Astrocyte (in vitro differentiated cells and primary cell): ENCODE data around the gene LMO1. TPM values are rescaled to one million over a fixed set of nuclear protein-coding genes. Genes with fewer than 3 reads are reported as not detected.

ENCODE experiments used
- DNase-seq: peaks from one replicate; pipeline ENCODE4 v3.0.0-alpha.2; 2010; ENCODE audit warnings: low read depth
- FAIRE-seq: peaks from 2 replicates; lab custom pipeline; 2011; peaks lifted over from hg19 to GRCh38; lab: Jason Lieb, UNC
- H2AFZ ChIP-seq: 2 replicates; pipeline ENCODE4 v1.6.0; 2012; ENCODE audit warnings: low read depth, low read length, inconsistent platforms
- H3K27ac ChIP-seq: 2 replicates; pipeline ENCODE4 v1.5.1; 2011; ENCODE audit warnings: low read depth, low read length, inconsistent platforms
- H3K27me3 ChIP-seq: 2 replicates; pipeline ENCODE4 v1.6.0; 2011; ENCODE audit warnings: low read length, inconsistent platforms; ENCODE audit not compliant: insufficient read depth
- H3K36me3 ChIP-seq: 2 replicates; pipeline ENCODE4 v1.5.1; 2011; ENCODE audit warnings: low read length, inconsistent platforms; ENCODE audit not compliant: insufficient read depth
- H3K4me1 ChIP-seq: 2 replicates; pipeline ENCODE4 v1.5.1; 2011; ENCODE audit warnings: low read length, inconsistent platforms; ENCODE audit not compliant: insufficient read depth
- H3K4me2 ChIP-seq: 2 replicates; pipeline ENCODE4 v1.6.0; 2012; ENCODE audit warnings: low read length, inconsistent platforms
- H3K4me3 ChIP-seq: 2 replicates; pipeline ENCODE4 v1.5.1; 2011; ENCODE audit warnings: low read depth, mild to moderate bottlenecking, low read length, inconsistent platforms; ENCODE audit not compliant: insufficient read depth
- H3K79me2 ChIP-seq: 2 replicates; pipeline ENCODE4 v1.6.0; 2012; ENCODE audit warnings: mild to moderate bottlenecking, low read length, inconsistent platforms; ENCODE audit not compliant: insufficient read depth
- H3K9ac ChIP-seq: 2 replicates; pipeline ENCODE4 v1.6.0; 2012; ENCODE audit warnings: mild to moderate bottlenecking, low read length, inconsistent platforms
- H3K9me3 ChIP-seq: 2 replicates; pipeline ENCODE4 v1.5.1; 2012; ENCODE audit warnings: low read depth, mild to moderate bottlenecking, low read length, inconsistent platforms; ENCODE audit not compliant: insufficient read depth
- H4K20me1 ChIP-seq: 2 replicates; pipeline ENCODE4 v1.6.0; 2012; ENCODE audit warnings: low read length, inconsistent platforms; ENCODE audit not compliant: insufficient read depth
- H3K27ac Mint-ChIP-seq: one replicate; pipeline ENCODE4 v1.8.0; 2021; ENCODE audit warnings: mild to moderate bottlenecking, mixed read lengths; ENCODE audit not compliant: unreplicated experiment
- H3K27me3 Mint-ChIP-seq: one replicate; pipeline ENCODE4 v1.8.0; 2021; ENCODE audit warnings: low read depth, mixed read lengths; ENCODE audit not compliant: unreplicated experiment
- H3K36me3 Mint-ChIP-seq: one replicate; pipeline ENCODE4 v1.8.0; 2021; ENCODE audit warnings: low read depth, mixed read lengths; ENCODE audit not compliant: unreplicated experiment
- H3K4me1 Mint-ChIP-seq: one replicate; pipeline ENCODE4 v1.8.0; 2021; ENCODE audit warnings: low read depth, mixed read lengths; ENCODE audit not compliant: unreplicated experiment
- H3K4me3 Mint-ChIP-seq: one replicate; pipeline ENCODE4 v1.8.0; 2021; ENCODE audit warnings: mild to moderate bottlenecking, moderate library complexity, mixed read lengths; ENCODE audit not compliant: unreplicated experiment
- H3K9me3 Mint-ChIP-seq: one replicate; pipeline ENCODE4 v1.8.0; 2021; ENCODE audit warnings: mild to moderate bottlenecking, mixed read lengths; ENCODE audit not compliant: unreplicated experiment
- EZH2 ChIP-seq: IDR thresholded peaks from 2 replicates; pipeline ENCODE4 v1.6.1; 2012; ENCODE audit warnings: mild to moderate bottlenecking, low read length, inconsistent platforms; ENCODE audit not compliant: insufficient read depth
- total RNA-seq: library from RNA; stranded (reverse); gene quantifications from 2 replicates; pipeline ENCODE4 v1.2.1, GENCODE V29; 2021
- TF ChIP-seq, protein P1 (sequence below): IDR thresholded peaks from 2 replicates; pipeline ENCODE4 v1.5.1; 2011; ENCODE audit warnings: low read depth, mild to moderate bottlenecking, inconsistent platforms, low read length, moderate library complexity; ENCODE audit not compliant: insufficient read depth

The LMO1 gene
- total RNA-seq, 1 donor from 2014 or later, result 1.5 TPM

DNA sequence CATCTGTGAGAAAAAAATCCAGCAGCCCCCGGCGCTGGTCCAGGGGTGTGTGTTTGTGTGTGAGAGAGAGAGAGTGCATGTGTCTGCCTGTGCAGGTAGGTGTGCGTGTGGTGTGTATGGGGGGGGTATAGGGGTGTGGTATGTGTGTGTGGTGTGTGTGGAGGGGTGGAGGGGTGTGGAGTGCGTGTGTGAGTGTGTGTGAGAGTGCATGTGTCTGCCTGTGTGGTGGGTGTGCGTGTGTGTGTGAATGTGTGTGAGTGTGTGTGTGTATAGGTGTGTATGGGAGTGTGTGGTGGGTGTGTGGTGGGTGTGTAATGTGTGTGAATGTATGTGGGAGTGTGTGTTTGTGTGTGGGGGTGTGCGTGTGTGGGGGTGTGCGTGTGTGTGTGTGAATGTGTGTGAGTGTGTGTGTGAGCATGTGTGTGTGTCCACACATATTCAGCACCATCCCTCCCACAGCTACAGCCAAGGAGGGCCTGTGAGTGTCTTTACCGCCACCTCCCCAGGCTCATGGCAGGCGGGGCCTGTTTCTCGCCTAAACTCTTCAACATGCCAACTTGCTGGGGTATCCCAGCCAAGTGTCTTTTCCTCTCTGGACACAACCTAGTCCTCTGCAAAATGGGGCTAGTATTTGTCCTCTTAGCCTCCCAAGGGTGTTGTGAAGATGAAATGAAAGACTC, 11.9 kb downstream of the LMO1 start:
- Mint-ChIP-seq H3K4me3 (no peak overlapping the region), H3K4me1 (no peaks in the 10 kb centered on the region), H3K9me3 (peaks cover 2% of the 10 kb centered on the region), H3K36me3 (no peaks in the 10 kb centered on the region), H3K27me3 (peaks cover 61% of the 10 kb centered on the region), H3K27ac (no peak overlapping the region)
- Histone ChIP-seq H3K9ac (no peak overlapping the region), H3K27ac (no peak overlapping the region), H3K4me1 (no peaks in the 10 kb centered on the region), H3K4me2 (no peak overlapping the region), H3K36me3 (no peaks in the 10 kb centered on the region), H3K79me2 (no peaks in the 10 kb centered on the region), H3K4me3 (no peak overlapping the region), H3K27me3 (peaks cover 8% of the 10 kb centered on the region), H2AFZ (no peak overlapping the region), H4K20me1 (no peaks in the 10 kb centered on the region), H3K9me3 (no peaks in the 10 kb centered on the region)
- no peak for TF ChIP-seq EZH2
- TF ChIP-seq, protein P1, sequence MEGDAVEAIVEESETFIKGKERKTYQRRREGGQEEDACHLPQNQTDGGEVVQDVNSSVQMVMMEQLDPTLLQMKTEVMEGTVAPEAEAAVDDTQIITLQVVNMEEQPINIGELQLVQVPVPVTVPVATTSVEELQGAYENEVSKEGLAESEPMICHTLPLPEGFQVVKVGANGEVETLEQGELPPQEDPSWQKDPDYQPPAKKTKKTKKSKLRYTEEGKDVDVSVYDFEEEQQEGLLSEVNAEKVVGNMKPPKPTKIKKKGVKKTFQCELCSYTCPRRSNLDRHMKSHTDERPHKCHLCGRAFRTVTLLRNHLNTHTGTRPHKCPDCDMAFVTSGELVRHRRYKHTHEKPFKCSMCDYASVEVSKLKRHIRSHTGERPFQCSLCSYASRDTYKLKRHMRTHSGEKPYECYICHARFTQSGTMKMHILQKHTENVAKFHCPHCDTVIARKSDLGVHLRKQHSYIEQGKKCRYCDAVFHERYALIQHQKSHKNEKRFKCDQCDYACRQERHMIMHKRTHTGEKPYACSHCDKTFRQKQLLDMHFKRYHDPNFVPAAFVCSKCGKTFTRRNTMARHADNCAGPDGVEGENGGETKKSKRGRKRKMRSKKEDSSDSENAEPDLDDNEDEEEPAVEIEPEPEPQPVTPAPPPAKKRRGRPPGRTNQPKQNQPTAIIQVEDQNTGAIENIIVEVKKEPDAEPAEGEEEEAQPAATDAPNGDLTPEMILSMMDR, result no peak
- FAIRE-seq, result no peak
- no peak for DNase-seq

GRCh38 chr11:8250981-8251615, 12.6 kb downstream of the LMO1 start:
- H3K9ac ChIP-seq, result no peak overlapping the region
- Mint-ChIP-seq H3K27me3 (peaks cover 59% of the 10 kb centered on the region), H3K36me3 (no peaks in the 10 kb centered on the region), H3K9me3 (peaks cover 2% of the 10 kb centered on the region), H3K27ac (no peak overlapping the region), H3K4me1 (no peaks in the 10 kb centered on the region), H3K4me3 (no peak overlapping the region)
- no peaks in the 10 kb centered on the region for H3K9me3 ChIP-seq
- H3K4me1 ChIP-seq, result no peaks in the 10 kb centered on the region
- H3K36me3 ChIP-seq, result no peaks in the 10 kb centered on the region
- no peak overlapping the region for H3K27ac ChIP-seq
- peaks cover 8% of the 10 kb centered on the region for H3K27me3 ChIP-seq
- no peak overlapping the region for H3K4me2 ChIP-seq
- H2AFZ ChIP-seq, result no peak overlapping the region
- H3K79me2 ChIP-seq, result no peaks in the 10 kb centered on the region
- FAIRE-seq, result no peak
- H3K4me3 ChIP-seq, result no peak overlapping the region
- H4K20me1 ChIP-seq, result no peaks in the 10 kb centered on the region
- no peak for TF ChIP-seq EZH2
- TF ChIP-seq, protein P1, result no peak
- no peak for DNase-seq

DNA sequence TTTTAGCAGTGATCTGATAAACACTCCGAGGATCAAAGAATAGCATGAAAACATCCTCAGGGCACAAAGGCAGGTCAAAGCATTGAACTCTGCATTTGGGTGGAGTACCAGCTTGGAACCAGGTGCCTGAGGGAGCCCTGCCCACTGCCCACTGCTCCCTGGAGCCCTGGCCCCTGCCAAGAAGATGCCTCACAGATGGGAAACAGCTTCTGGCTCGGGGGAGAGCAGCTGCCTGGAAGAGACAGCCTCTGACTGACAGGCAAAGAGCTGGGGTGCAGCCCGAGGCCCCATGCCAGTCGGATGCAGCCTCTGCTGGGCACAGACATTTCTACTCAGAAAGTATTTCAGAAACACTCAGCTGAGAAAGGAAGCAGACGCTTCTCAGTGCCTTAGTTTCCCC, 13.2 kb downstream of the LMO1 start:
- no peaks in the 10 kb centered on the region for H3K4me1 Mint-ChIP-seq
- TF ChIP-seq EZH2, result no peak
- TF ChIP-seq, protein P1, result no peak

More for the DNA sequence above, 13.2 kb downstream of the LMO1 start:
- Histone ChIP-seq H3K36me3 (no peaks in the 10 kb centered on the region), H3K4me1 (no peaks in the 10 kb centered on the region), H3K27ac (no peak overlapping the region), H4K20me1 (no peaks in the 10 kb centered on the region), H3K9me3 (no peaks in the 10 kb centered on the region), H3K4me2 (no peak overlapping the region), H3K79me2 (no peaks in the 10 kb centered on the region), H2AFZ (no peak overlapping the region), H3K27me3 (peaks cover 8% of the 10 kb centered on the region), H3K4me3 (no peak overlapping the region), H3K9ac (no peak overlapping the region)
- Mint-ChIP-seq H3K36me3 (no peaks in the 10 kb centered on the region), H3K27ac (no peak overlapping the region), H3K9me3 (peaks cover 2% of the 10 kb centered on the region), H3K27me3 (peaks cover 62% of the 10 kb centered on the region), H3K4me3 (no peak overlapping the region)
- FAIRE-seq (no peak), DNase-seq (no peak)
